Astrocyte (in vitro differentiated cells and primary cell): ENCODE measurements around the gene KRT76. TPM values are rescaled to one million over a fixed set of nuclear protein-coding genes. Genes with fewer than 3 reads are reported as not detected.

Source experiments
- DNase-seq: peaks from one replicate; pipeline ENCODE4 v3.0.0-alpha.2; 2010; ENCODE audit warnings: low read depth
- FAIRE-seq: peaks from 2 replicates; lab custom pipeline; 2011; peaks lifted over from hg19 to GRCh38; lab: Jason Lieb, UNC
- H2AFZ ChIP-seq: 2 replicates; pipeline ENCODE4 v1.6.0; 2012; ENCODE audit warnings: low read depth, low read length, inconsistent platforms
- H3K27ac ChIP-seq: 2 replicates; pipeline ENCODE4 v1.5.1; 2011; ENCODE audit warnings: low read depth, low read length, inconsistent platforms
- H3K27me3 ChIP-seq: 2 replicates; pipeline ENCODE4 v1.6.0; 2011; ENCODE audit warnings: low read length, inconsistent platforms; ENCODE audit not compliant: insufficient read depth
- H3K36me3 ChIP-seq: 2 replicates; pipeline ENCODE4 v1.5.1; 2011; ENCODE audit warnings: low read length, inconsistent platforms; ENCODE audit not compliant: insufficient read depth
- H3K4me1 ChIP-seq: 2 replicates; pipeline ENCODE4 v1.5.1; 2011; ENCODE audit warnings: low read length, inconsistent platforms; ENCODE audit not compliant: insufficient read depth
- H3K4me2 ChIP-seq: 2 replicates; pipeline ENCODE4 v1.6.0; 2012; ENCODE audit warnings: low read length, inconsistent platforms
- H3K4me3 ChIP-seq: 2 replicates; pipeline ENCODE4 v1.5.1; 2011; ENCODE audit warnings: low read depth, mild to moderate bottlenecking, low read length, inconsistent platforms; ENCODE audit not compliant: insufficient read depth
- H3K79me2 ChIP-seq: 2 replicates; pipeline ENCODE4 v1.6.0; 2012; ENCODE audit warnings: mild to moderate bottlenecking, low read length, inconsistent platforms; ENCODE audit not compliant: insufficient read depth
- H3K9ac ChIP-seq: 2 replicates; pipeline ENCODE4 v1.6.0; 2012; ENCODE audit warnings: mild to moderate bottlenecking, low read length, inconsistent platforms
- H3K9me3 ChIP-seq: 2 replicates; pipeline ENCODE4 v1.5.1; 2012; ENCODE audit warnings: low read depth, mild to moderate bottlenecking, low read length, inconsistent platforms; ENCODE audit not compliant: insufficient read depth
- H4K20me1 ChIP-seq: 2 replicates; pipeline ENCODE4 v1.6.0; 2012; ENCODE audit warnings: low read length, inconsistent platforms; ENCODE audit not compliant: insufficient read depth
- H3K27ac Mint-ChIP-seq: one replicate; pipeline ENCODE4 v1.8.0; 2021; ENCODE audit warnings: mild to moderate bottlenecking, mixed read lengths; ENCODE audit not compliant: unreplicated experiment
- H3K27me3 Mint-ChIP-seq: one replicate; pipeline ENCODE4 v1.8.0; 2021; ENCODE audit warnings: low read depth, mixed read lengths; ENCODE audit not compliant: unreplicated experiment
- H3K36me3 Mint-ChIP-seq: one replicate; pipeline ENCODE4 v1.8.0; 2021; ENCODE audit warnings: low read depth, mixed read lengths; ENCODE audit not compliant: unreplicated experiment
- H3K4me1 Mint-ChIP-seq: one replicate; pipeline ENCODE4 v1.8.0; 2021; ENCODE audit warnings: low read depth, mixed read lengths; ENCODE audit not compliant: unreplicated experiment
- H3K4me3 Mint-ChIP-seq: one replicate; pipeline ENCODE4 v1.8.0; 2021; ENCODE audit warnings: mild to moderate bottlenecking, moderate library complexity, mixed read lengths; ENCODE audit not compliant: unreplicated experiment
- H3K9me3 Mint-ChIP-seq: one replicate; pipeline ENCODE4 v1.8.0; 2021; ENCODE audit warnings: mild to moderate bottlenecking, mixed read lengths; ENCODE audit not compliant: unreplicated experiment
- EZH2 ChIP-seq: IDR thresholded peaks from 2 replicates; pipeline ENCODE4 v1.6.1; 2012; ENCODE audit warnings: mild to moderate bottlenecking, low read length, inconsistent platforms; ENCODE audit not compliant: insufficient read depth
- total RNA-seq: library from RNA; stranded (reverse); gene quantifications from 2 replicates; pipeline ENCODE4 v1.2.1, GENCODE V29; 2021
- TF ChIP-seq, protein P1 (sequence below): IDR thresholded peaks from 2 replicates; pipeline ENCODE4 v1.5.1; 2011; ENCODE audit warnings: low read depth, mild to moderate bottlenecking, inconsistent platforms, low read length, moderate library complexity; ENCODE audit not compliant: insufficient read depth

Gene KRT76
- total RNA-seq, 1 donor from 2014 or later = not detected

DNA sequence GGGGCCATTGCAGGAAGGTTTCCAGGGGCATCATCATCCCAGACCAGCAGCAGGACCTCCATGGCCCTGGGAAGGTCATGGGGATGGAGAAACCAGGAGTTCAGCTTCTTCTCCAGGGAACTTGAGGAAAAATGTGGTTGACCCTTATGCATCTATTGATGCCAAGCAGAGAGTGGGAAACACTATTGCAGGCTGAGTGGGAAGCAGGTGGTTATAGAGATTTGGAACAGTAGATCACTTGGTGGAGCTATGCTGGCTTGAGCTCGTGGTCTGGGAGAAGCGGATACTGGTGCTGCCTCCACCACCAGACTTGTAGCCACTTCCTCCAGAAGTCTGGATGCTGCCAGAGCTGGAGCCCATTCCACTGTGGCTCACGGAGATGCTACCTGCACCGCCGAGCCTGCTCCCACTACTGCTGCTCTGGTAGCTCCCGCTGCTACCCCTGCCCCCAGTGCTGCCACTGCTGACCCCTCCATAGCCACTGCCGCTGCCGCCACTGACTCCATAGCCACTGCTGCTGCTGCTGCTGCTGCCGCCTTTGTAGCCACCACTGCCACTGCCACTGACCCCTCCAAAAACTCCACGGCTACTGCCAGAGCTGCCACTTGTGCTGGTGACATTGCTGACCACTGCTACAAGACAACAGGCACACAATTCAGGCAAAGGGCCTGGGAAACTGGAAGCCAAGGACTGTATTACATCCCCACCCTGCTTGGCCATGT is 8.5 kb downstream of the KRT76 start:
- no peak overlapping the region for H3K9ac ChIP-seq
- H3K9me3 ChIP-seq = no peaks in the 10 kb centered on the region
- H3K27ac Mint-ChIP-seq = no peak overlapping the region
- no peaks in the 10 kb centered on the region for H3K4me1 Mint-ChIP-seq
- H3K27ac ChIP-seq = no peak overlapping the region
- TF ChIP-seq, protein P1, sequence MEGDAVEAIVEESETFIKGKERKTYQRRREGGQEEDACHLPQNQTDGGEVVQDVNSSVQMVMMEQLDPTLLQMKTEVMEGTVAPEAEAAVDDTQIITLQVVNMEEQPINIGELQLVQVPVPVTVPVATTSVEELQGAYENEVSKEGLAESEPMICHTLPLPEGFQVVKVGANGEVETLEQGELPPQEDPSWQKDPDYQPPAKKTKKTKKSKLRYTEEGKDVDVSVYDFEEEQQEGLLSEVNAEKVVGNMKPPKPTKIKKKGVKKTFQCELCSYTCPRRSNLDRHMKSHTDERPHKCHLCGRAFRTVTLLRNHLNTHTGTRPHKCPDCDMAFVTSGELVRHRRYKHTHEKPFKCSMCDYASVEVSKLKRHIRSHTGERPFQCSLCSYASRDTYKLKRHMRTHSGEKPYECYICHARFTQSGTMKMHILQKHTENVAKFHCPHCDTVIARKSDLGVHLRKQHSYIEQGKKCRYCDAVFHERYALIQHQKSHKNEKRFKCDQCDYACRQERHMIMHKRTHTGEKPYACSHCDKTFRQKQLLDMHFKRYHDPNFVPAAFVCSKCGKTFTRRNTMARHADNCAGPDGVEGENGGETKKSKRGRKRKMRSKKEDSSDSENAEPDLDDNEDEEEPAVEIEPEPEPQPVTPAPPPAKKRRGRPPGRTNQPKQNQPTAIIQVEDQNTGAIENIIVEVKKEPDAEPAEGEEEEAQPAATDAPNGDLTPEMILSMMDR = no peak
- no peak for TF ChIP-seq EZH2
- no peaks in the 10 kb centered on the region for H4K20me1 ChIP-seq
- H3K4me1 ChIP-seq = no peaks in the 10 kb centered on the region
- no peak overlapping the region for H3K4me3 ChIP-seq
- no peaks in the 10 kb centered on the region for H3K36me3 Mint-ChIP-seq
- no peaks in the 10 kb centered on the region for H3K36me3 ChIP-seq
- no peaks in the 10 kb centered on the region for H3K79me2 ChIP-seq
- H3K9me3 Mint-ChIP-seq = peaks cover 11% of the 10 kb centered on the region
- peaks cover 23% of the 10 kb centered on the region for H3K27me3 ChIP-seq
- H3K4me2 ChIP-seq = no peak overlapping the region
- H3K4me3 Mint-ChIP-seq = no peak overlapping the region
- no peak for DNase-seq
- peaks cover 53% of the 10 kb centered on the region for H3K27me3 Mint-ChIP-seq
- FAIRE-seq = no peak
- H2AFZ ChIP-seq = no peak overlapping the region

DNA sequence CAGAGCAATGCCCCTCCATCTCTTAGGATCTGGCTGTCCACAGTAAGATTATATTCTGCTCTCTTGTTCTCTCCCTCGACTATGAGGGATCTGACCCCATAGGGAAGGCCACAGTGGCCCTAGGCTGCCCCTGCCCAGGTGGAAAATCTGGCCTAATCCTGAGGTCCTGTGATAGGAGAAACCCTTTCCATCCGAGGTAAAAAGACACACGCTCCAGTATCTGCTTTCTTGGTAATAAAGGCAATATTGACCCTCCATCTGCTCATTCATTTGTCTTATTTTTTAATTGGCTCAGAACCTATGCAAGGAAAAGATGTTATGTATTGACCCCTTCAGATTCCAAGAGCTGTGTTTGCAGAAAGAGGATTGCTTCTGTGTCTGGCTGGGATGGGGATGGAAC is 9.7 kb downstream of the KRT76 start:
- no peaks in the 10 kb centered on the region for H3K36me3 Mint-ChIP-seq
- Histone ChIP-seq H3K36me3 (no peaks in the 10 kb centered on the region), H3K79me2 (no peaks in the 10 kb centered on the region), H2AFZ (no peak overlapping the region), H3K9me3 (no peaks in the 10 kb centered on the region), H3K27me3 (peaks cover 18% of the 10 kb centered on the region), H3K4me1 (no peaks in the 10 kb centered on the region), H3K4me3 (no peak overlapping the region), H4K20me1 (no peaks in the 10 kb centered on the region), H3K9ac (no peak overlapping the region), H3K4me2 (no peak overlapping the region), H3K27ac (no peak overlapping the region)
- peaks cover 56% of the 10 kb centered on the region for H3K27me3 Mint-ChIP-seq
- no peak overlapping the region for H3K4me3 Mint-ChIP-seq
- DNase-seq = no peak
- no peaks in the 10 kb centered on the region for H3K4me1 Mint-ChIP-seq
- no peak for TF ChIP-seq EZH2
- TF ChIP-seq, protein P1 = no peak
- peaks cover 11% of the 10 kb centered on the region for H3K9me3 Mint-ChIP-seq
- H3K27ac Mint-ChIP-seq = no peak overlapping the region
- FAIRE-seq = no peak

DNA sequence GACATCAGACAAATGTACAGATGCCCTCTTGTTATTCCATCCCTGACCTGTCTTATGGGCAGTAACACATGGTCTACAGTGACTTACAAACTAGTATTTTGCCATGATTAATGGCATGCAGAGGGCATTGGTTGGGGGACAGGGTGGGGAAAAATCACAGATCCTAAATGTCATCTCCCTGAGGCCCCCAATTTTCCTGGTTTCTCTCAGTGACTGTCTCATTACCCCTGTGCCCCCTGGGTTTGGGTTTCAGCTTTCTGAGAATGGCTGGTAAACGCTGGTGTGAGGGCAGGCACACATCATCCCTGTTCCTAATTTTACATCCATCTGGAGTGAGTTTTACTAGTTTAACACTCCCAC is 10.1 kb downstream of the KRT76 start:
- Mint-ChIP-seq H3K36me3 (no peaks in the 10 kb centered on the region), H3K4me1 (no peaks in the 10 kb centered on the region), H3K27ac (no peak overlapping the region), H3K27me3 (peaks cover 56% of the 10 kb centered on the region), H3K9me3 (peaks cover 15% of the 10 kb centered on the region), H3K4me3 (no peak overlapping the region)
- Histone ChIP-seq H3K36me3 (no peaks in the 10 kb centered on the region), H3K27me3 (peaks cover 18% of the 10 kb centered on the region), H3K4me3 (no peak overlapping the region), H3K4me1 (no peaks in the 10 kb centered on the region), H3K79me2 (no peaks in the 10 kb centered on the region), H3K9ac (no peak overlapping the region), H3K9me3 (no peaks in the 10 kb centered on the region), H2AFZ (no peak overlapping the region), H4K20me1 (no peaks in the 10 kb centered on the region), H3K27ac (no peak overlapping the region), H3K4me2 (no peak overlapping the region)
- no peak for DNase-seq
- TF ChIP-seq, protein P1 = no peak
- no peak for TF ChIP-seq EZH2
- FAIRE-seq = no peak
